Heart left ventricle (tissue), 16 donors: ENCODE data around the gene SECTM1. TPM values are rescaled to one million over a fixed set of nuclear protein-coding genes. Genes with fewer than 3 reads are reported as not detected.
A peak's percentile ranks its signal among the peaks of the same experiment; 100 is the strongest.

Source experiments
- ATAC-seq, 4 donors: fragments of 200-7000 bp; cut with Tn5 transposase; one replicate each; pipeline ENCODE4 v1.9.1; 2020 to 2022; ENCODE audit warnings: moderate library complexity in 4 of 4, mild to moderate bottlenecking in 3 of 4, moderate number of reproducible peaks in 1 of 4
- DNase-seq, 5 donors: peaks; one replicate each; pipeline ENCODE4 v3.0.0-alpha.2; 2020
- H3K27ac ChIP-seq, 12 donors: fragments of 200-600 bp; sonication (generic) in 4 of 12; one replicate each; pipeline versions ENCODE4 v1.5.0 to v1.8.0; 2016 to 2022; ENCODE audit warnings: mild to moderate bottlenecking in 2 of 12
- H3K27me3 ChIP-seq, 9 donors: fragments of 200-600 bp; sonication (generic) in 2 of 9; one replicate each; pipeline versions ENCODE4 v1.5.1 to v1.8.0; 2016 to 2022; ENCODE audit warnings: mild to moderate bottlenecking in 3 of 9
- H3K36me3 ChIP-seq, 9 donors: fragments of 200-600 bp; sonication (generic) in 2 of 9; one replicate each; pipeline versions ENCODE4 v1.5.0 to v1.8.0; 2018 to 2022; ENCODE audit warnings: mild to moderate bottlenecking in 2 of 9
- H3K4me1 ChIP-seq, 12 donors: fragments of 200-600 bp; sonication (generic) in 4 of 12; one replicate each; pipeline versions ENCODE4 v1.5.0 to v1.8.0; 2016 to 2022; ENCODE audit warnings: mild to moderate bottlenecking in 3 of 12
- H3K4me3 ChIP-seq, 12 donors: fragments of 200-600 bp; sonication (generic) in 4 of 12; one replicate each; pipeline versions ENCODE4 v1.5.0 to v1.8.0; 2017 to 2022; ENCODE audit warnings: mild to moderate bottlenecking in 9 of 12, moderate library complexity in 4 of 12
- H3K9me3 ChIP-seq, 12 donors: fragments of 200-600 bp; sonication (generic) in 4 of 12; one replicate each; pipeline versions ENCODE4 v1.5.0 to v1.8.0; 2016 to 2022; ENCODE audit warnings: mild to moderate bottlenecking in 1 of 12
- CTCF ChIP-seq, 12 donors: fragments of 200-600 bp; sonication (generic) in 4 of 12; IDR thresholded peaks; one replicate each; pipeline versions ENCODE4 v1.5.0 to v1.8.0; 2018 to 2022; ENCODE audit warnings: antibody characterized with exemption in 12 of 12, mild to moderate bottlenecking in 5 of 12
- POLR2A ChIP-seq, 2 donors: fragments of 450-650 bp; IDR thresholded peaks; one replicate each; pipeline ENCODE4 v1.6.1; 2017; ENCODE audit warnings: antibody characterized with exemption in 2 of 2, mild to moderate bottlenecking in 2 of 2, moderate library complexity in 2 of 2
- WGBS, 4 donors: extraction: QIAGEN DNeasy Blood & Tissue Kit in 2 of 4; methylation state at CpG; one replicate each; pipeline versions ENCODE4 v1.1.5 to v1.1.7; 2013 to 2018; 5-methylcytosine and 5-hydroxymethylcytosine counted together
- intact Hi-C, 10 donors: fragments of 100-400 bp; cut with DNase I; formaldehyde crosslinking; loops; one replicate each; pipeline versions ENCODE4 v1.11.1 to v1.14.2; 2022
- polyA plus RNA-seq, 2 donors: library from polyadenylated mRNA; stranded (reverse); fragments of 200-250 nt; gene quantifications; one replicate each; pipeline ENCODE4 v1.2.3, GENCODE V29; 2013
- total RNA-seq, 9 donors: library from RNA; depleted of rRNA in 2 of 9; stranded (reverse); fragments of >200 nt in 2 of 9; fragmentation: NEBNext Ultra II Directional in 3 of 9; extraction: Animal tissue kit (Norgen Biotek cat#: 25700) in 3 of 9; gene quantifications; one replicate each; pipeline versions ENCODE4 v1.1.0 to v1.2.4, GENCODE V29; 2016 to 2023
- donor health status: ischemic (EF 13 %, LVEDD 7.1; RV severe dilation, severe dysfunction).
- donor health status: healthy with polysubstance abuse.
- donor health status: DM: no; HTN: yes; CAD: no.
- donor health status: DM: no; HTN: no; CAD: no.
- donor health status: ischemic (EF 25% LVEDD 6.9; RV normal size, moderate dysfunction).
- donor health status: ischemic (EF 25% LVEDD 5.7; RV mildly dilated, moderate dysfunction).
- donor health status: healthy.
- donor health status: DM: yes; HTN: yes; CAD: no.
- donor health status: ischemic (EF 35%, LVEDD 5.7; RV mildly dilated, moderate dysfunction).
- donor health status: nonischemic (EF 11% LVEDD 7.7; RV severe dilation, severe dysfunction).
- donor health status: DM: yes; HTN: yes; CAD: no.
- donor health status: PGD.
- donor health status: ischemic (EF 29% LVEDD 5.4; RV normal size, mild dysfunction).
- donor health status: nonischemic (EF 23%, LVEDD 6.1; RV moderate dilation, normal function).

SECTM1 gene
- total and polyA plus RNA-seq, 11 donors: 2.3 to 41.6 (median 3.4) TPM

DNA sequence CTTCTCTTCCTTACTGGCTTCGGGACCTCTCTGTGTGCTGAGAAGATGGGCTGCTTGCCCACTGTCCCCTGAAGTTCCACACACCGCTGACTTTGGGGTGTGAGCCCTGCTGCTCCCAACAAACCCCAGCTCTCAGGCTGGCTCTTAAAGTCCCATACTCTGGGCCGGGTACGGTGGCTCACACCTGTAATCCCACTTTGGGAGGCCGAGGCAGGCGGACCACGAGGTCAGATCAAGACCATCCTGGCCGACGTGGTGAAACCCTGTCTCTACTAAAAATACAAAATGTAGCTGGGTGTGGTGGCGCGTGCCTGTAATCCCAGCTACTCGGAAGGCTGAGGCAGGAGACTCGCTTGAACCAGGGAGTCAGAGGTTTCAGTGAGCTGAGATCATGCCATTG, 33.3 kb downstream of the SECTM1 start:
- Histone ChIP-seq H3K27ac (no peak overlapping the region), H3K27me3 (peaks cover 0 to 18% (median 0%) of the 10 kb centered on the region in 9 donors), H3K4me1 (peaks cover 6 to 72% (median 19%) of the 10 kb centered on the region in 12 donors), H3K36me3 (no peaks in the 10 kb centered on the region), H3K4me3 (no peak overlapping the region), H3K9me3 (no peaks in the 10 kb centered on the region)
- no peak for TF ChIP-seq POLR2A (IDR thresholded peaks at IDR 0.05)
- no peak for TF ChIP-seq CTCF (IDR thresholded peaks at IDR 0.05)
- intact Hi-C loops: no loop called here
- no peak for DNase-seq
- 91 to 95% (median 93%) methylated on average over 13 of the region's 13 CpGs for whole genome bisulfite sequencing, 4 donors
- ATAC-seq: no peak

- Histone ChIP-seq H3K4me3 (no peak overlapping the region), H3K36me3 (no peaks in the 10 kb centered on the region), H3K4me1 (peaks cover 6 to 75% (median 19%) of the 10 kb centered on the region in 12 donors), H3K27me3 (peaks cover 0 to 18% (median 0%) of the 10 kb centered on the region in 9 donors), H3K27ac (peak overlapping the region in 2 of 12 donors; percentile 91 to 98), H3K9me3 (no peaks in the 10 kb centered on the region)
- DNase-seq: no peak
- intact Hi-C loops: loop anchor here in 2 of 10 donors (10.0 kb wide), 2 partner anchors 55 to 65 kb away; no protein-coding TSS in a partner anchor
- TF ChIP-seq POLR2A (IDR thresholded peaks at IDR 0.05) (no peak), CTCF (IDR thresholded peaks at IDR 0.05) (no peak)
- no peak for ATAC-seq
- WGBS, 4 donors: 87 to 93% (median 91%) methylated on average over 10 of the region's 10 CpGs
These were observed 34.1 kb downstream of the SECTM1 start for GRCh38 chr17:82299452-82299851.

GRCh38 chr17:82298538-82299421, 34.8 kb downstream of the SECTM1 start:
- Histone ChIP-seq H3K4me3 (peak overlapping the region in 11 of 12 donors; percentile 12 to 61 (median 51)), H3K4me1 (peaks cover 6 to 79% (median 20%) of the 10 kb centered on the region in 12 donors), H3K36me3 (no peaks in the 10 kb centered on the region), H3K27ac (peak overlapping the region; percentile 77 to 98 (median 90)), H3K9me3 (no peaks in the 10 kb centered on the region), H3K27me3 (peaks cover 0 to 16% (median 0%) of the 10 kb centered on the region in 9 donors)
- intact Hi-C loops: loop anchor here in 2 of 10 donors (10.0 kb wide), 2 partner anchors 54 to 64 kb away; no protein-coding TSS in a partner anchor
- ATAC-seq: no peak
- DNase-seq: no peak
- 74 to 83% (median 76%) methylated on average over 25 to 27 of the region's 27 CpGs for WGBS, 4 donors
- no peak for TF ChIP-seq POLR2A (IDR thresholded peaks at IDR 0.05)
- TF ChIP-seq CTCF (IDR thresholded peaks at IDR 0.05): no peak
